ENCODE results near the gene COA4. TPM values are rescaled to one million over a fixed set of nuclear protein-coding genes. Genes with fewer than 3 reads are reported as not detected.

The COA4 gene
- total and polyA plus RNA-seq, 8 donors, result 19.0 to 47.8 (median 30.8) TPM

- WGBS, 2 donors, result 84 to 87% methylated on average over 1 of the region's 1 CpG
- H3K27ac ChIP-seq, result no peak overlapping the region
- FAIRE-seq (no peak), ATAC-seq (no peak), DNase-seq (no peak)
- TF ChIP-seq, protein P1, sequence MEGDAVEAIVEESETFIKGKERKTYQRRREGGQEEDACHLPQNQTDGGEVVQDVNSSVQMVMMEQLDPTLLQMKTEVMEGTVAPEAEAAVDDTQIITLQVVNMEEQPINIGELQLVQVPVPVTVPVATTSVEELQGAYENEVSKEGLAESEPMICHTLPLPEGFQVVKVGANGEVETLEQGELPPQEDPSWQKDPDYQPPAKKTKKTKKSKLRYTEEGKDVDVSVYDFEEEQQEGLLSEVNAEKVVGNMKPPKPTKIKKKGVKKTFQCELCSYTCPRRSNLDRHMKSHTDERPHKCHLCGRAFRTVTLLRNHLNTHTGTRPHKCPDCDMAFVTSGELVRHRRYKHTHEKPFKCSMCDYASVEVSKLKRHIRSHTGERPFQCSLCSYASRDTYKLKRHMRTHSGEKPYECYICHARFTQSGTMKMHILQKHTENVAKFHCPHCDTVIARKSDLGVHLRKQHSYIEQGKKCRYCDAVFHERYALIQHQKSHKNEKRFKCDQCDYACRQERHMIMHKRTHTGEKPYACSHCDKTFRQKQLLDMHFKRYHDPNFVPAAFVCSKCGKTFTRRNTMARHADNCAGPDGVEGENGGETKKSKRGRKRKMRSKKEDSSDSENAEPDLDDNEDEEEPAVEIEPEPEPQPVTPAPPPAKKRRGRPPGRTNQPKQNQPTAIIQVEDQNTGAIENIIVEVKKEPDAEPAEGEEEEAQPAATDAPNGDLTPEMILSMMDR (IDR thresholded peaks at IDR 0.05), result no peak
- no peaks in the 10 kb centered on the region for H3K9me3 ChIP-seq
- peaks cover 8 to 22% (median 13%) of the 10 kb centered on the region in 3 donors for H3K4me1 ChIP-seq
- intact Hi-C loops (cut with DNase I), result no loop called here
- H3K4me3 ChIP-seq, result no peak overlapping the region
- H3K27me3 ChIP-seq, result no peaks in the 10 kb centered on the region
- peaks cover 0 to 4% (median 0%) of the 10 kb centered on the region in 3 donors for H3K36me3 ChIP-seq
Observed at GRCh38 chr11:73878771-73879170, 2.1 kb upstream of the COA4 start.

GRCh38 chr11:73875840-73876239 is 806 bp downstream of the COA4 start:
- Histone ChIP-seq H3K36me3 (peaks cover 0 to 26% (median 3%) of the 10 kb centered on the region in 3 donors), H3K9me3 (no peaks in the 10 kb centered on the region), H3K27ac (peak overlapping the region in 3 of 4 donors; percentile 69 to 82 (median 81)), H3K4me1 (peaks cover 8 to 22% (median 13%) of the 10 kb centered on the region in 3 donors), H3K4me3 (peak overlapping the region; percentile 52 to 68 (median 64)), H3K27me3 (no peaks in the 10 kb centered on the region)
- WGBS, 2 donors, result 18 to 23% methylated on average over 8 of the region's 8 CpGs
- peak in 2 of 4 donors; percentile 8 to 19 for ATAC-seq
- TF ChIP-seq, protein P1 (IDR thresholded peaks at IDR 0.05), result no peak
- intact Hi-C loops (cut with DNase I), result no loop called here
- FAIRE-seq, result no peak
- DNase-seq, result no peak

DNA sequence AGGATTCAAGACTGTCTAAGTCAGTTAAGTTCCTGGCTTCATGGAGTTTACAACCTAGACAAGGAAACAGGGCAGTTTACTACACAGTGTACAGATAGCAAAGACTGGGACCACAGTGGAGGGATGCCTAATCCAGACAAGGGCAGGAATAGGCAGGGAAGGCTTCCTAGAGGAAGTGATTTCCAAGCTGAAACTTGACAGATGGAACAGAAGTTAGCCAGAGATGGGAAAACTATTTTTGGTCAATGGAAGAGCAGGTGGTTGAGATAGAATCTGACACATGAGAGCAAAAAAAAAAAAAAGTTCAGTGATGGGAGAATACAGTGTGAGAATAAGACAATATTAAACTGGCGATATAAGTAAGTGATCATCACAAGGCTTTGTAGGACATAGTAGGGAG is 1.3 kb downstream of the COA4 start:
- H3K27ac ChIP-seq, result peak overlapping the region in 1 of 4 donors; percentile 81
- FAIRE-seq (no peak), ATAC-seq (no peak), DNase-seq (no peak)
- intact Hi-C loops (cut with DNase I), result no loop called here
- TF ChIP-seq, protein P1 (IDR thresholded peaks at IDR 0.05), result no peak
- H3K27me3 ChIP-seq, result no peaks in the 10 kb centered on the region
- peaks cover 8 to 22% (median 13%) of the 10 kb centered on the region in 3 donors for H3K4me1 ChIP-seq
- 82 to 100% methylated on average over 1 of the region's 1 CpG for WGBS, 2 donors
- peak overlapping the region in 3 of 4 donors; percentile 52 to 68 (median 64) for H3K4me3 ChIP-seq
- H3K36me3 ChIP-seq, result peaks cover 0 to 26% (median 3%) of the 10 kb centered on the region in 3 donors
- H3K9me3 ChIP-seq, result no peaks in the 10 kb centered on the region

- ATAC-seq, result no peak
- Histone ChIP-seq H3K27ac (no peak overlapping the region), H3K27me3 (no peaks in the 10 kb centered on the region), H3K4me1 (peaks cover 2 to 14% (median 10%) of the 10 kb centered on the region in 3 donors), H3K36me3 (peaks cover 0 to 26% (median 3%) of the 10 kb centered on the region in 3 donors), H3K4me3 (no peak overlapping the region), H3K9me3 (no peaks in the 10 kb centered on the region)
- TF ChIP-seq, protein P1 (IDR thresholded peaks at IDR 0.05), result no peak
- no peak for FAIRE-seq
- 88 to 96% methylated on average over 9 of the region's 9 CpGs for WGBS, 2 donors
- intact Hi-C loops (cut with DNase I), result no loop called here
- DNase-seq, result peak in 2 of 6 donors; percentile 20 to 51
Observed at GRCh38 chr11:73872749-73873357, 3.8 kb downstream of the COA4 start.

DNA sequence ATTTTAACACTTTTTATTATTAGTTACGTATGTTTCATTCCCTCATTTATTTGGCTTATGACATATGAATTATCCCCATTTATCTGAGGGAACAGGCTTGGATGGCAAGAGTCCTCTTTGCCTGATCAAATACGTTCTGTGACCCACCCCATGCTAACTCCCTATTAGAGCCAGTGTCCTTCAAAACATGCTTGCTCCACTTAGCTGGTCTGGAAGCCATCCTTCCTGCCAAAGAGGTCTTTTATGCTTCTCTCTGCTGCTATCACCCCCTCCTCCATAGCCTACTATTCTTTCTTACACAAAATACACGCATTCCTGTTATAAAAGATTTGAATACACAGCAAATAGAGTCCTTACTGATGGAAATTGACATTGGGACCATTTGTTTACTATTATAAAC is 6.4 kb downstream of the COA4 start:
- Histone ChIP-seq H3K4me3 (no peak overlapping the region), H3K27ac (no peak overlapping the region), H3K9me3 (no peaks in the 10 kb centered on the region), H3K36me3 (peaks cover 0 to 26% (median 3%) of the 10 kb centered on the region in 3 donors), H3K27me3 (no peaks in the 10 kb centered on the region), H3K4me1 (peaks cover 0 to 3% (median 2%) of the 10 kb centered on the region in 3 donors)
- no peak for FAIRE-seq
- intact Hi-C loops (cut with DNase I), result no loop called here
- TF ChIP-seq, protein P1 (IDR thresholded peaks at IDR 0.05), result no peak
- ATAC-seq, result no peak
- DNase-seq, result no peak
- 86 to 88% methylated on average over 3 of the region's 3 CpGs for WGBS, 2 donors

All from pancreas (tissue), 10 donors.